ENCODE data around the gene HMGB1. TPM values are rescaled to one million over a fixed set of nuclear protein-coding genes. Genes with fewer than 3 reads are reported as not detected.
A peak's percentile ranks its signal among the peaks of the same experiment; 100 is the strongest.
"Not testable (repeated sequence)": the region's sequence is repeated elsewhere in the genome, so short reads cannot be mapped to it uniquely, and the experiment has no call there.

Gene HMGB1
- polyA plus RNA-seq, 1 experiment, result 223 TPM

- Histone ChIP-seq H3K4me3 (ENCODE audit: low read depth, low read length) (peak overlapping the region; percentile 76), H3K27ac (ENCODE audit: low read depth, low read length) (peak overlapping the region; percentile 87), H3K9me3 (ENCODE audit: control insufficient read depth, insufficient read depth, low read length) (no peaks in the 10 kb centered on the region), H3K27me3 (ENCODE audit: control insufficient read depth, insufficient read depth, low read length) (no peaks in the 10 kb centered on the region)
- TF ChIP-seq, protein P1, sequence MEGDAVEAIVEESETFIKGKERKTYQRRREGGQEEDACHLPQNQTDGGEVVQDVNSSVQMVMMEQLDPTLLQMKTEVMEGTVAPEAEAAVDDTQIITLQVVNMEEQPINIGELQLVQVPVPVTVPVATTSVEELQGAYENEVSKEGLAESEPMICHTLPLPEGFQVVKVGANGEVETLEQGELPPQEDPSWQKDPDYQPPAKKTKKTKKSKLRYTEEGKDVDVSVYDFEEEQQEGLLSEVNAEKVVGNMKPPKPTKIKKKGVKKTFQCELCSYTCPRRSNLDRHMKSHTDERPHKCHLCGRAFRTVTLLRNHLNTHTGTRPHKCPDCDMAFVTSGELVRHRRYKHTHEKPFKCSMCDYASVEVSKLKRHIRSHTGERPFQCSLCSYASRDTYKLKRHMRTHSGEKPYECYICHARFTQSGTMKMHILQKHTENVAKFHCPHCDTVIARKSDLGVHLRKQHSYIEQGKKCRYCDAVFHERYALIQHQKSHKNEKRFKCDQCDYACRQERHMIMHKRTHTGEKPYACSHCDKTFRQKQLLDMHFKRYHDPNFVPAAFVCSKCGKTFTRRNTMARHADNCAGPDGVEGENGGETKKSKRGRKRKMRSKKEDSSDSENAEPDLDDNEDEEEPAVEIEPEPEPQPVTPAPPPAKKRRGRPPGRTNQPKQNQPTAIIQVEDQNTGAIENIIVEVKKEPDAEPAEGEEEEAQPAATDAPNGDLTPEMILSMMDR (IDR thresholded peaks at IDR 0.05; ENCODE audit: low read depth, low read length), result no peak
- POLR2A ChIA-PET, result no interaction called here
- CTCF ChIA-PET, result no interaction called here
- no peak for DNase-seq (ENCODE audit: low read depth, low spot score)
These were observed 1.8 kb downstream of the HMGB1 start for GRCh38 chr13:30463787-30464495.

GRCh38 chr13:30461279-30462066, 4.3 kb downstream of the HMGB1 start:
- H3K27ac ChIP-seq (ENCODE audit: low read depth, low read length); DNase-seq (ENCODE audit: low read depth, low spot score); H3K9me3 ChIP-seq (ENCODE audit: control insufficient read depth, insufficient read depth, low read length); H3K4me3 ChIP-seq (ENCODE audit: low read depth, low read length); POLR2A ChIA-PET; H3K27me3 ChIP-seq (ENCODE audit: control insufficient read depth, insufficient read depth, low read length): not testable (repeated sequence)
- TF ChIP-seq, protein P1 (IDR thresholded peaks at IDR 0.05; ENCODE audit: low read depth, low read length), result peak; percentile 46
- CTCF ChIA-PET, result interaction anchor here (0.6 to 2.9 kb wide), 4 partner anchors 292 to 347 kb away, joined by 3 to 36 read pairs (median 4); no protein-coding TSS in a partner anchor

- CTCF ChIA-PET, result no interaction called here
- no peak overlapping the region for H3K27ac ChIP-seq (ENCODE audit: low read depth, low read length)
- H3K27me3 ChIP-seq (ENCODE audit: control insufficient read depth, insufficient read depth, low read length), result no peaks in the 10 kb centered on the region
- H3K4me3 ChIP-seq (ENCODE audit: low read depth, low read length), result no peak overlapping the region
- DNase-seq (ENCODE audit: low read depth, low spot score), result no peak
- TF ChIP-seq, protein P1 (IDR thresholded peaks at IDR 0.05; ENCODE audit: low read depth, low read length), result no peak
- POLR2A ChIA-PET, result no interaction called here
- no peaks in the 10 kb centered on the region for H3K9me3 ChIP-seq (ENCODE audit: control insufficient read depth, insufficient read depth, low read length)
These were observed 8.3 kb downstream of the HMGB1 start for GRCh38 chr13:30457306-30457891.

- ChIA-PET POLR2A (no interaction called here), CTCF (no interaction called here)
- TF ChIP-seq, protein P1 (IDR thresholded peaks at IDR 0.05; ENCODE audit: low read depth, low read length), result no peak
- H3K27ac ChIP-seq (ENCODE audit: low read depth, low read length), result no peak overlapping the region
- H3K27me3 ChIP-seq (ENCODE audit: control insufficient read depth, insufficient read depth, low read length), result no peaks in the 10 kb centered on the region
- H3K4me3 ChIP-seq (ENCODE audit: low read depth, low read length), result no peak overlapping the region
- no peaks in the 10 kb centered on the region for H3K9me3 ChIP-seq (ENCODE audit: control insufficient read depth, insufficient read depth, low read length)
- no peak for DNase-seq (ENCODE audit: low read depth, low spot score)
These were observed 9.4 kb downstream of the HMGB1 start for GRCh38 chr13:30456290-30456689.
